ENCODE results near the gene CCT4.
"Not testable (repeated sequence)": the region's sequence is repeated elsewhere in the genome, so short reads cannot be mapped to it uniquely, and the experiment has no call there.

DNA sequence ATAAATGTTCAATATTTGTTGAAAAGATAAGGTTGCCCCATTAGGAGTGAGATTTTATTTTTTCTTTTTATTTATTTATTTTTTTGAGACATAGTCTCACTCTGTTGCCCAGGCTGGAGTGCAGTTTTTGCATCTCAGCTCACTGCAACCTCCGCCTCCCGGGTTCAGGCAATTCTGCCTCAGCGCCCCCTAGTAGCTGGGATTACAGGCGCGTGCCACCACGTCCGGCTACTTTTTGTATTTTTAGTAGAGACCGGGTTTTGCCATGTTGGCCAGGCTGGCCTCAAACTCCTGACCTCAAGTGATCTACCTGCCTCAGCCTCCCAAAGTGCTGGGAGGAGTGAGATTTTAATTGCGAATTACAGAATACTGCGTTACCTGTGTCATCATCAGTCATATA lies 37.2 kb downstream of the CCT4 start:
- TF ChIP-seq POLR2A (IDR thresholded peaks at IDR 0.05; ENCODE audit: low read depth); POLR2AphosphoS5 (IDR thresholded peaks at IDR 0.05): not testable (repeated sequence)
- TF ChIP-seq, protein P1, sequence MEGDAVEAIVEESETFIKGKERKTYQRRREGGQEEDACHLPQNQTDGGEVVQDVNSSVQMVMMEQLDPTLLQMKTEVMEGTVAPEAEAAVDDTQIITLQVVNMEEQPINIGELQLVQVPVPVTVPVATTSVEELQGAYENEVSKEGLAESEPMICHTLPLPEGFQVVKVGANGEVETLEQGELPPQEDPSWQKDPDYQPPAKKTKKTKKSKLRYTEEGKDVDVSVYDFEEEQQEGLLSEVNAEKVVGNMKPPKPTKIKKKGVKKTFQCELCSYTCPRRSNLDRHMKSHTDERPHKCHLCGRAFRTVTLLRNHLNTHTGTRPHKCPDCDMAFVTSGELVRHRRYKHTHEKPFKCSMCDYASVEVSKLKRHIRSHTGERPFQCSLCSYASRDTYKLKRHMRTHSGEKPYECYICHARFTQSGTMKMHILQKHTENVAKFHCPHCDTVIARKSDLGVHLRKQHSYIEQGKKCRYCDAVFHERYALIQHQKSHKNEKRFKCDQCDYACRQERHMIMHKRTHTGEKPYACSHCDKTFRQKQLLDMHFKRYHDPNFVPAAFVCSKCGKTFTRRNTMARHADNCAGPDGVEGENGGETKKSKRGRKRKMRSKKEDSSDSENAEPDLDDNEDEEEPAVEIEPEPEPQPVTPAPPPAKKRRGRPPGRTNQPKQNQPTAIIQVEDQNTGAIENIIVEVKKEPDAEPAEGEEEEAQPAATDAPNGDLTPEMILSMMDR (IDR thresholded peaks at IDR 0.05), result not testable (repeated sequence)

Data from esophagus muscularis mucosa (tissue), 3 donors.